ACHN (cell line): ENCODE results near the gene MYO9B.
"Not testable (repeated sequence)": the region's sequence is repeated elsewhere in the genome, so short reads cannot be mapped to it uniquely, and the experiment has no call there.

Experiments
- DNase-seq: peaks from one replicate; pipeline ENCODE4 v3.0.0-alpha.2; 2015
- in situ Hi-C: cut with HindIII; loops from 2 replicates; pipeline ENCODE4 v1.10.0; 2017; ENCODE audit warnings: low sequenced_read_pairs, low pct_ligation_motif_present, low pct_unique_long_range_greater_than_20kb

MYO9B gene

GRCh38 chr19:17159466-17160393 lies 84.2 kb downstream of the MYO9B start:
- DNase-seq = no peak
- in situ Hi-C loops = no loop called here

- in situ Hi-C loops = no loop called here
- no peak for DNase-seq
These were observed 85.3 kb downstream of the MYO9B start for GRCh38 chr19:17160908-17161307.

GRCh38 chr19:17162131-17162530 lies 86.6 kb downstream of the MYO9B start:
- in situ Hi-C loops, DNase-seq: not testable (repeated sequence)

- in situ Hi-C loops = no loop called here
These were observed 87.0 kb downstream of the MYO9B start for GRCh38 chr19:17162580-17162979.

GRCh38 chr19:17163652-17164051 lies 88.1 kb downstream of the MYO9B start:
- in situ Hi-C loops = no loop called here
- DNase-seq = no peak

More at GRCh38 chr19:17162580-17162979, 87.0 kb downstream of the MYO9B start:
- DNase-seq = no peak

GRCh38 chr19:17164639-17165038 lies 89.1 kb downstream of the MYO9B start:
- DNase-seq = no peak

GRCh38 chr19:17165715-17166114 lies 90.1 kb downstream of the MYO9B start:
- no peak for DNase-seq
- in situ Hi-C loops = no loop called here

More at GRCh38 chr19:17164639-17165038, 89.1 kb downstream of the MYO9B start:
- in situ Hi-C loops = no loop called here

- DNase-seq = no peak
- in situ Hi-C loops = no loop called here
These were observed 95.1 kb downstream of the MYO9B start for GRCh38 chr19:17170538-17171297.

GRCh38 chr19:17171874-17172273 lies 96.3 kb downstream of the MYO9B start:
- no peak for DNase-seq
- in situ Hi-C loops = no loop called here

GRCh38 chr19:17172624-17173345 lies 97.2 kb downstream of the MYO9B start:
- DNase-seq = no peak

GRCh38 chr19:17178291-17178690 lies 102.7 kb downstream of the MYO9B start:
- in situ Hi-C loops = no loop called here
- no peak for DNase-seq

More at GRCh38 chr19:17172624-17173345, 97.2 kb downstream of the MYO9B start:
- in situ Hi-C loops = no loop called here

- no peak for DNase-seq
- in situ Hi-C loops = no loop called here
These were observed 105.6 kb downstream of the MYO9B start for GRCh38 chr19:17180997-17181702.

- in situ Hi-C loops = no loop called here
- no peak for DNase-seq
These were observed 107.7 kb downstream of the MYO9B start for GRCh38 chr19:17183271-17183761.

GRCh38 chr19:17183858-17184321 lies 108.3 kb downstream of the MYO9B start:
- no peak for DNase-seq
- in situ Hi-C loops = no loop called here

GRCh38 chr19:17184371-17184841 lies 108.8 kb downstream of the MYO9B start:
- in situ Hi-C loops = no loop called here
- DNase-seq = no peak

GRCh38 chr19:17185590-17185989 lies 110.0 kb downstream of the MYO9B start:
- in situ Hi-C loops = no loop called here
- DNase-seq = no peak

GRCh38 chr19:17191736-17192135 lies 116.2 kb downstream of the MYO9B start:
- in situ Hi-C loops, DNase-seq: not testable (repeated sequence)

- in situ Hi-C loops = no loop called here
These were observed 117.2 kb downstream of the MYO9B start for GRCh38 chr19:17192751-17193150.

More at GRCh38 chr19:17192751-17193150, 117.2 kb downstream of the MYO9B start:
- no peak for DNase-seq
